HepG2 (cell line): ENCODE measurements around the gene PCDHGA1. TPM values are rescaled to one million over a fixed set of nuclear protein-coding genes. Genes with fewer than 3 reads are reported as not detected.

Source experiments
- ATAC-seq: fragments of 200-7000 bp; cut with Tn5 transposase; 3 replicates; pipeline ENCODE4 v1.9.1; 2020; ENCODE audit warnings: mild to moderate bottlenecking, moderate library complexity
- BruUV-seq: library from RNA; stranded (reverse); fragments of 400-500 nt; replicated peaks from 2 replicates; lab custom pipeline; 2021; lab: Mats Ljungman, UMichigan
- CTCF ChIA-PET: fragments of 300-600 bp; formaldehyde crosslinking; extraction: SDS; loops from one replicate; lab custom pipeline; 2021; ENCODE audit warnings: low total read pairs, inconsistent platforms, low intra/inter-chr PET ratio; lab: Yijun Ruan, JAX
- POLR2A ChIA-PET: fragments of 350-600 bp; sonication (Branson Sonifier 250); formaldehyde crosslinking; loops from one replicate; lab custom pipeline; 2020; ENCODE audit warnings: antibody characterized with exemption, inconsistent platforms; lab: Yijun Ruan, JAX
- DNase-seq: peaks from one replicate; pipeline ENCODE4 v3.0.0-alpha.2; 2015; ENCODE audit warnings: low spot score
- FAIRE-seq: peaks from 3 replicates; lab custom pipeline; 2011; peaks lifted over from hg19 to GRCh38; lab: Jason Lieb, UNC
- H2AFZ ChIP-seq: one replicate; pipeline ENCODE4 v1.6.1; 2011; ENCODE audit warnings: low read length, inconsistent platforms
- H3K27ac ChIP-seq: fragments of 300-600 bp; 3 replicates; pipeline ENCODE4 v1.8.0; 2011; ENCODE audit warnings: mixed run types, mild to moderate bottlenecking, mixed read lengths, low read length, inconsistent platforms; ENCODE audit not compliant: insufficient read depth; ENCODE audit errors: extremely low read length
- H3K27me3 ChIP-seq, 2 experiments: fragments of 200-600 bp in 1 of 2; 2 replicates in 1 of 2; 3 replicates in 1 of 2; pipeline versions ENCODE4 v1.6.0 to v1.8.0; 2011; ENCODE audit warnings: low read length in 2 of 2, mild to moderate bottlenecking in 2 of 2, moderate library complexity in 2 of 2, inconsistent platforms in 1 of 2; ENCODE audit not compliant: insufficient read depth in 2 of 2, control insufficient read depth in 1 of 2
- H3K36me3 ChIP-seq, 2 experiments: fragments of 200-600 bp in 1 of 2; replicated peaks in 1 of 2; 2 replicates in 1 of 2; 3 replicates in 1 of 2; pipeline versions ENCODE4 v1.5.1 to v1.8.0; 2011; ENCODE audit warnings: low read length in 2 of 2, inconsistent platforms in 1 of 2; ENCODE audit not compliant: insufficient read depth in 2 of 2, control insufficient read depth in 1 of 2
- H3K4me1 ChIP-seq: 2 replicates; pipeline ENCODE4 v1.5.1; 2012; ENCODE audit warnings: low read length, inconsistent platforms; ENCODE audit not compliant: insufficient read depth
- H3K4me2 ChIP-seq: 2 replicates; pipeline ENCODE4 v1.6.0; 2011; ENCODE audit warnings: low read depth, low read length, inconsistent platforms
- H3K4me3 ChIP-seq, 3 experiments: fragments of 200-600 bp in 1 of 3; sonication (generic), shearing (Covaris generic) in 1 of 3; replicated peaks in 1 of 3; 2 replicates each; pipeline ENCODE4 v1.5.1; 2011 to 2016; ENCODE audit warnings: low read length in 3 of 3, inconsistent platforms in 2 of 3, low read depth in 2 of 3, mild to moderate bottlenecking in 2 of 3, control low read depth in 1 of 3, mixed read lengths in 1 of 3; ENCODE audit not compliant: insufficient read depth in 1 of 3
- H3K79me2 ChIP-seq: one replicate; pipeline ENCODE4 v1.6.1; 2011; ENCODE audit warnings: low read length, inconsistent platforms; ENCODE audit not compliant: insufficient read depth
- H3K9ac ChIP-seq: 2 replicates; pipeline ENCODE4 v1.6.0; 2011; ENCODE audit warnings: mild to moderate bottlenecking, low read depth, low read length, inconsistent platforms; ENCODE audit not compliant: insufficient read depth
- H3K9me3 ChIP-seq: 2 replicates; pipeline ENCODE4 v1.5.1; 2012; ENCODE audit warnings: mild to moderate bottlenecking, low read length
- H4K20me1 ChIP-seq: 2 replicates; pipeline ENCODE4 v1.6.0; 2011; ENCODE audit warnings: inconsistent platforms, mild to moderate bottlenecking, low read length, moderate library complexity; ENCODE audit not compliant: insufficient read depth
- FOXA1 ChIP-seq, 2 experiments: fragments of 450-650 bp in 1 of 2; sonication (generic) in 1 of 2; formaldehyde crosslinking in 1 of 2; IDR thresholded peaks; 2 replicates each; pipeline versions ENCODE4 v1.4.0 to v1.6.1; 2016 to 2020; ENCODE audit warnings: missing genetic modification reagents in 1 of 2
- NR2F1 ChIP-seq, 2 experiments: fragments of 450-650 bp in 1 of 2; formaldehyde crosslinking in 1 of 2; IDR thresholded peaks; 2 replicates each; pipeline versions ENCODE4 v1.5.0 to v1.6.1; 2016 to 2020; ENCODE audit warnings: mild to moderate bottlenecking in 1 of 2, missing compliant biosample characterization in 1 of 2, missing genetic modification reagents in 1 of 2, moderate library complexity in 1 of 2
- RCOR2 ChIP-seq: IDR thresholded peaks from 2 replicates; pipeline ENCODE4 v1.6.1; 2016; ENCODE audit warnings: missing biosample characterization, missing genetic modification reagents
- RFXANK ChIP-seq: IDR thresholded peaks from 2 replicates; pipeline ENCODE4 v1.6.1; 2016
- STAT5B ChIP-seq: sonication (generic); formaldehyde crosslinking; IDR thresholded peaks from 2 replicates; pipeline ENCODE4 v1.4.0; 2020; ENCODE audit warnings: missing genetic modification reagents
- ZBTB8A ChIP-seq: sonication (generic); formaldehyde crosslinking; IDR thresholded peaks from 2 replicates; pipeline ENCODE4 v1.4.0; 2020; ENCODE audit warnings: mild to moderate bottlenecking, low read depth, missing genetic modification reagents, borderline replicate concordance
- ZNF101 ChIP-seq: sonication (generic); formaldehyde crosslinking; IDR thresholded peaks from 2 replicates; pipeline ENCODE4 v1.4.0; 2020; ENCODE audit warnings: mild to moderate bottlenecking, low read depth, missing genetic modification reagents, borderline replicate concordance
- ZNF234 ChIP-seq: sonication (generic); formaldehyde crosslinking; conservative IDR thresholded peaks from 2 replicates; pipeline ENCODE4 v1.5.1; 2020; ENCODE audit warnings: mild to moderate bottlenecking, missing genetic modification reagents
- ZNF235 ChIP-seq: sonication (generic); formaldehyde crosslinking; IDR thresholded peaks from 2 replicates; pipeline ENCODE4 v1.8.1; 2023; ENCODE audit warnings: mild to moderate bottlenecking, missing genetic modification reagents, borderline replicate concordance
- ZNF557 ChIP-seq: sonication (generic); formaldehyde crosslinking; IDR thresholded peaks from 2 replicates; pipeline ENCODE4 v1.4.0; 2020; ENCODE audit warnings: missing genetic modification reagents
- ZSCAN29 ChIP-seq: sonication (generic); formaldehyde crosslinking; conservative IDR thresholded peaks from 2 replicates; pipeline ENCODE4 v1.4.0; 2020; ENCODE audit warnings: mild to moderate bottlenecking, missing genetic modification reagents
- WGBS: methylation state at CpG from one replicate; pipeline ENCODE4 v1.1.6; 2017; ENCODE audit warnings: low lambda C conversion rate; 5-methylcytosine and 5-hydroxymethylcytosine counted together
- in situ Hi-C: cut with HindIII; loops from 2 replicates; pipeline ENCODE4 v1.10.0; 2017; ENCODE audit warnings: low pct_unique_long_range_greater_than_20kb; ENCODE audit not compliant: extremely low pct_ligation_motif_present
- intact Hi-C: fragments of 100-400 bp; cut with micrococcal nuclease; formaldehyde crosslinking; loops from one replicate; pipeline ENCODE4 v1.10.0; 2022; ENCODE audit not compliant: unreplicated experiment
- polyA plus RNA-seq, 8 experiments: library from polyadenylated mRNA; depleted of rRNA in 3 of 8; stranded (reverse) in 7 of 8; unstranded in 1 of 8; fragments of >200 nt; fragmentation: Illumina TruSeq in 4 of 8; extraction: Trizol in 4 of 8; gene quantifications; 2 replicates each; pipeline versions ENCODE4 v1.2.1 to v1.2.3, GENCODE V29; 2011 to 2016; ENCODE audit warnings: low read depth in 4 of 8, missing spikeins in 1 of 8, mixed read lengths in 1 of 8; ENCODE audit not compliant: insufficient read depth in 1 of 8
- total RNA-seq, 5 experiments: library from RNA; depleted of rRNA; stranded (reverse); fragments of >200 nt; fragmentation: Illumina TruSeq; extraction: Trizol; gene quantifications; 2 replicates each; pipeline ENCODE4 v1.2.3, GENCODE V29; 2016; ENCODE audit warnings: low read depth in 1 of 5
- TF ChIP-seq, protein P1 (sequence below): sonication (generic); formaldehyde crosslinking; IDR thresholded peaks from 2 replicates; pipeline ENCODE4 v1.8.1; 2023; ENCODE audit warnings: mild to moderate bottlenecking, missing genetic modification reagents

PCDHGA1 gene
- total and polyA plus RNA-seq, 2 of the 13 experiments (the other 11 are each of a cell fraction or from before 2014, with no cell fraction given): 0.31 to 0.40 TPM

DNA sequence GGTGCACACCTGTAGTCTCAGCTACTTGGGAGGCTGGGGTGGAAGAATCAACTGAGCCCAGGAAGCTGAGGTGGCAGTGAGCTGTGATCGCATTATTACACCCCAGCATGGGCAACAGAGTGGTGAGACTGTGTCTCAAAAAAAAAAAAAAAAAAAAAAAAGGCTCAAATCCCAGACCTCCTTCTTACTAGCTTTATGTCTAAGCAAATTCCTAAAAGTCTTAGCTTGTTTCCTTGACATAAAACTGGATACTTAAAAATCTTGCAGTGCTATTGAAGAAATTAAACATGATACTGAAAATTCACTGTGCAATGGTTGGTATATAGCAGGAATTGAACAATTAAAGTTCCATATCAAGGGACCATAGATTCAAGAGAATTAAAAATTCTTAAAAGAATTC, 203.6 kb downstream of the PCDHGA1 start:
- Histone ChIP-seq H2AFZ (no peak overlapping the region), H3K79me2 (no peaks in the 10 kb centered on the region), H4K20me1 (no peaks in the 10 kb centered on the region), H3K9me3 (no peaks in the 10 kb centered on the region)
- intact Hi-C loops: no loop called here
- TF ChIP-seq ZSCAN29: no peak
- TF ChIP-seq NR2F1 (CRISPR knock-in tag; IDR thresholded peaks at IDR 0.05): no peak
- TF ChIP-seq ZNF557 (CRISPR knock-in tag): no peak
- no peak for TF ChIP-seq ZNF101 (CRISPR knock-in tag)
- TF ChIP-seq STAT5B: no peak
- TF ChIP-seq ZBTB8A (CRISPR knock-in tag): no peak
- TF ChIP-seq ZNF234 (CRISPR knock-in tag): no peak
- TF ChIP-seq, protein P1, sequence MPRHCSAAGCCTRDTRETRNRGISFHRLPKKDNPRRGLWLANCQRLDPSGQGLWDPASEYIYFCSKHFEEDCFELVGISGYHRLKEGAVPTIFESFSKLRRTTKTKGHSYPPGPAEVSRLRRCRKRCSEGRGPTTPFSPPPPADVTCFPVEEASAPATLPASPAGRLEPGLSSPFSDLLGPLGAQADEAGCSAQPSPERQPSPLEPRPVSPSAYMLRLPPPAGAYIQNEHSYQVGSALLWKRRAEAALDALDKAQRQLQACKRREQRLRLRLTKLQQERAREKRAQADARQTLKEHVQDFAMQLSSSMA (CRISPR knock-in tag): no peak
- TF ChIP-seq FOXA1 (IDR thresholded peaks at IDR 0.05): no peak
- TF ChIP-seq FOXA1 (CRISPR knock-in tag; IDR thresholded peaks at IDR 0.05): no peak
- no peak for TF ChIP-seq RCOR2 (CRISPR knock-in tag)
- no peak for TF ChIP-seq RFXANK (CRISPR knock-in tag)
- TF ChIP-seq ZNF235 (CRISPR knock-in tag): no peak
- TF ChIP-seq, all 625 proteins: peak for 0
- Histone ChIP-seq H3K36me3 (peaks cover 19 to 44% of the 10 kb centered on the region in 2 experiments), H3K4me3 (no peak overlapping the region), H3K27me3 (no peaks in the 10 kb centered on the region), H3K9ac (no peak overlapping the region), H3K4me2 (no peak overlapping the region), H3K27ac (no peak overlapping the region), H3K4me1 (peaks cover 15% of the 10 kb centered on the region)
- no peak for ATAC-seq
- no peak for FAIRE-seq
- in situ Hi-C loops: no loop called here
- WGBS: 100% methylated on average over 1 of the region's 1 CpG
- POLR2A ChIA-PET: no interaction called here
- no TSS peak for BruUV-seq
- DNase-seq: no peak
- CTCF ChIA-PET: no interaction called here
